Measurements from ENCODE around the gene SAMM50. TPM values are rescaled to one million over a fixed set of nuclear protein-coding genes. Genes with fewer than 3 reads are reported as not detected.
A peak's percentile ranks its signal among the peaks of the same experiment; 100 is the strongest.

SAMM50 gene
- total RNA-seq, 1 donor from 2014 or later: 45.5 TPM

DNA sequence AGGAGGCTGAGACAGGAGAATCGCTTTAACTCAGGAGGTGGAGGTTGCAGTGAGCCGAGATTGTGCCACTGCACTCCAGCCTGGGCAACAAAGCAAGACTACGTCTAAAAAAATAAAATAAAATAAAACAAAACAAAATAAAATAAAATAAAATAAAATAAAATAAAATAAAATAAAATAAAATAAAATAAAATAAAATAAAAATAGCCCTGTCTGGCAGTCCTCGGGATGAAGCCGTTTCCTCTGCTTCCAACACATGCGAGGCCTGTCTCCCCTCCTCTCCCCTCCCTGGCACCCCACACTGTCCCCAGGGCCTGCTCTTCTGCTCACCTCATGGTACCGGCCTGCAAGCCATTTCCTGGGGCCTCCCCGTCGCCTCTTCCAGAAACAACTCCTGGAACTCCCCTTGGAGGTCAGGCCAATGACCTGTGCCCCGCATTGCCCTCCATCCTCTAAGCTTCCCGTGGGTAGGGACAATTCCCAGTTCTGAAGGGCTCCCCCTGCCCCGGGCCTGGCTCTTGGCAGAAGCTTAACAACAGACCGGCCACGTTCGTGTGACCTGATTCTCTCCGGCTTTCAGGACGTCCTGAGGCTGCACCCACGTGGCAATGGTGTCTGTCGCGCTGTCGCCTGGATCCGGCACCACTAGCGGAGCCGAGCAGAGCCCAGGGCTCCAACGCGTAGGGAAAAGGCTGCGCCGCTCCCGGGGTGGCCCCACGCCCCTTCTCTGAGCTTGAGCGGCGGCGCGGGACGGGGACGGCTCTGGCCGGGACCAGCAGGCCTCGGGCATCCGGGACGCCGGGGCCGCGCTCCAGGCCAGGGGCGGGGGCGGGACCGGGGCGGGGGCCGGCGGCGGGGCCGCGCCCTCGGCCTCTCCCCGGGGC is 68.4 kb downstream of the SAMM50 start:
- Histone ChIP-seq H3K27me3 (peaks cover 30% of the 10 kb centered on the region), H4K20me1 (ENCODE audit: low read depth) (no peaks in the 10 kb centered on the region), H3K4me3 (peak overlapping the region; percentile 49), H3K4me2 (peak overlapping the region; percentile 83), H3K79me2 (ENCODE audit: low read depth) (no peaks in the 10 kb centered on the region), H3K27ac (no peak overlapping the region), H3K9me3 (ENCODE audit: low read depth) (no peaks in the 10 kb centered on the region), H3F3A (ENCODE audit: low read depth) (peaks cover 17% of the 10 kb centered on the region), H3K4me1 (peaks cover 5% of the 10 kb centered on the region), H3K36me3 (no peaks in the 10 kb centered on the region), H2AFZ (replicated peaks) (peak overlapping the region; percentile 100), H3K9ac (no peak overlapping the region)
- Mint-ChIP-seq H3K9me3 (peaks cover 2% of the 10 kb centered on the region), H3K27ac (no peak overlapping the region), H3K36me3 (no peaks in the 10 kb centered on the region), H3K4me1 (peaks cover 27% of the 10 kb centered on the region), H3K4me3 (peak overlapping the region; percentile 75), H3K27me3 (ENCODE audit: insufficient read depth, low read depth) (peaks cover 17% of the 10 kb centered on the region)
- peak; percentile 73 for DNase-seq (ENCODE audit: low spot score)
- no peak for TF ChIP-seq EZH2phosphoT487 (IDR thresholded peaks at IDR 0.05)
- TF ChIP-seq, protein P1, sequence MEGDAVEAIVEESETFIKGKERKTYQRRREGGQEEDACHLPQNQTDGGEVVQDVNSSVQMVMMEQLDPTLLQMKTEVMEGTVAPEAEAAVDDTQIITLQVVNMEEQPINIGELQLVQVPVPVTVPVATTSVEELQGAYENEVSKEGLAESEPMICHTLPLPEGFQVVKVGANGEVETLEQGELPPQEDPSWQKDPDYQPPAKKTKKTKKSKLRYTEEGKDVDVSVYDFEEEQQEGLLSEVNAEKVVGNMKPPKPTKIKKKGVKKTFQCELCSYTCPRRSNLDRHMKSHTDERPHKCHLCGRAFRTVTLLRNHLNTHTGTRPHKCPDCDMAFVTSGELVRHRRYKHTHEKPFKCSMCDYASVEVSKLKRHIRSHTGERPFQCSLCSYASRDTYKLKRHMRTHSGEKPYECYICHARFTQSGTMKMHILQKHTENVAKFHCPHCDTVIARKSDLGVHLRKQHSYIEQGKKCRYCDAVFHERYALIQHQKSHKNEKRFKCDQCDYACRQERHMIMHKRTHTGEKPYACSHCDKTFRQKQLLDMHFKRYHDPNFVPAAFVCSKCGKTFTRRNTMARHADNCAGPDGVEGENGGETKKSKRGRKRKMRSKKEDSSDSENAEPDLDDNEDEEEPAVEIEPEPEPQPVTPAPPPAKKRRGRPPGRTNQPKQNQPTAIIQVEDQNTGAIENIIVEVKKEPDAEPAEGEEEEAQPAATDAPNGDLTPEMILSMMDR (IDR thresholded peaks at IDR 0.05): no peak
- no peak for TF ChIP-seq EZH2 (IDR thresholded peaks at IDR 0.05)

- peaks cover 15% of the 10 kb centered on the region for H3K27me3 Mint-ChIP-seq (ENCODE audit: insufficient read depth, low read depth)
- Histone ChIP-seq H3K36me3 (no peaks in the 10 kb centered on the region), H3K4me1 (peaks cover 5% of the 10 kb centered on the region), H3K9me3 (ENCODE audit: low read depth) (no peaks in the 10 kb centered on the region), H3K79me2 (ENCODE audit: low read depth) (no peaks in the 10 kb centered on the region), H4K20me1 (ENCODE audit: low read depth) (no peaks in the 10 kb centered on the region), H3K4me2 (peak within 1 kb of the TSS; percentile 83), H3K27me3 (peaks cover 30% of the 10 kb centered on the region), H3K9ac (no peak within 1 kb of the TSS), H3K27ac (no peak within 1 kb of the TSS), H2AFZ (replicated peaks) (peak within 1 kb of the TSS; percentile 100), H3K4me3 (peak within 1 kb of the TSS; percentile 49), H3F3A (ENCODE audit: low read depth) (peaks cover 17% of the 10 kb centered on the region)
- peaks cover 27% of the 10 kb centered on the region for H3K4me1 Mint-ChIP-seq
- no peak within 1 kb of the TSS for H3K27ac Mint-ChIP-seq
- H3K36me3 Mint-ChIP-seq: no peaks in the 10 kb centered on the region
- H3K4me3 Mint-ChIP-seq: peak within 1 kb of the TSS; percentile 75
- peaks cover 2% of the 10 kb centered on the region for H3K9me3 Mint-ChIP-seq
- peak; percentile 45 for DNase-seq (ENCODE audit: low spot score)
- TF ChIP-seq EZH2 (IDR thresholded peaks at IDR 0.05) (no peak), EZH2phosphoT487 (IDR thresholded peaks at IDR 0.05) (no peak)
- TF ChIP-seq, protein P1 (IDR thresholded peaks at IDR 0.05): no peak
Observed at GRCh38 chr22:44024288-44024921, 69.2 kb downstream of the SAMM50 start, which contains the start of gene PARVB. TSS of gene PARVB (plus strand) at chr22:44024302. CDS start at chr22:44024340, 38 bp downstream.

DNA sequence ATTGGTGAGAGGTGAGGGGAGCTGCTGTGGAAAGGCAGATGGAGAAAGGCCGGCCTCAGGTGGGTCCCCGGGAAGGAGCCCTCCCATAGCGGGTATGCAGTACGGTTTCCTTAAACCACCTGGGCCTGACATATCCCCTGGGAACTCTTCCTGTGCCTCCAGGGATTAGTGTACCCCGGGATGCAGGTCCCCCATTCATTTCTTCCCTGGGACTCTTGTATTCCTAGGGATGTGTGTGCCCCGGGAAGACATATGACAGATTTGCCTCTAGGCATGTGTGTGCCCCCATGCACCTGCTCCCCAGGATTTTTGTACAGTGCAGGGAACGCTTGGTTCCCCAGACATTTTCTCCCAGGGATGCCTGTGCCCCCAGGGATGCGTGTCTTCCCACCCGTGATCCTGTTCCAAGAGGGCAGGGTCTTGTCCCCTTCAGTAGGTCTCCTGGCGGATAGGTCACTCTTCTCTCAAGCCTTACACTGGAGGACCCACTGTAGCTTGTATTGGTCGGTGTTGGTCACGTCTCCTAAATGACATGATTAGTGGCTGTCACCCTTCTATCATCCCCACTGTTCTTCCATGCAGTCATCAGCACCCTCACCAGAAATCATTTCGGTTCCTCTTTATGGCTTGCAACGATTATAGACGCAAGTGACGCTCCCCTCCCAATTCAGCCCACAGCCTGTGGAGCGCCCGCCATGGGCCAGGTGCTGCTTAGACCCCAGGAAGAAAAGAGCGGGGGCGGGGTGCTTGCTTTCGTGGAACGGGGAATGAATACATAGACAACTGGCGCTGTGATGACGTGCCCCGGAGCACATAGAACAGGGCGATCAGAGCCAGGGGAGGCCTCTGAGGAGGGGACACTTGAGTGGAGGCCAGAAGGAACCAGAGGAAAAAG is 70.2 kb downstream of the SAMM50 start:
- H3K9ac ChIP-seq: no peak overlapping the region
- no peak overlapping the region for H3K27ac ChIP-seq
- H3K27me3 ChIP-seq: peaks cover 30% of the 10 kb centered on the region
- H3K27me3 Mint-ChIP-seq (ENCODE audit: insufficient read depth, low read depth): peaks cover 14% of the 10 kb centered on the region
- TF ChIP-seq EZH2 (IDR thresholded peaks at IDR 0.05): no peak
- TF ChIP-seq, protein P1 (IDR thresholded peaks at IDR 0.05): no peak
- TF ChIP-seq EZH2phosphoT487 (IDR thresholded peaks at IDR 0.05): no peak
- no peak overlapping the region for H3K27ac Mint-ChIP-seq
- H3K9me3 ChIP-seq (ENCODE audit: low read depth): no peaks in the 10 kb centered on the region
- no peaks in the 10 kb centered on the region for H3K36me3 ChIP-seq
- peaks cover 2% of the 10 kb centered on the region for H3K9me3 Mint-ChIP-seq
- H2AFZ ChIP-seq (replicated peaks): no peak overlapping the region
- peaks cover 5% of the 10 kb centered on the region for H3K4me1 ChIP-seq
- H3K4me3 Mint-ChIP-seq: peak overlapping the region; percentile 74
- H3K4me3 ChIP-seq: no peak overlapping the region
- no peaks in the 10 kb centered on the region for H4K20me1 ChIP-seq (ENCODE audit: low read depth)
- no peaks in the 10 kb centered on the region for H3K79me2 ChIP-seq (ENCODE audit: low read depth)
- H3K4me1 Mint-ChIP-seq: peaks cover 27% of the 10 kb centered on the region
- no peaks in the 10 kb centered on the region for H3K36me3 Mint-ChIP-seq
- H3K4me2 ChIP-seq: peak overlapping the region; percentile 83
- DNase-seq (ENCODE audit: low spot score): no peak
- peaks cover 17% of the 10 kb centered on the region for H3F3A ChIP-seq (ENCODE audit: low read depth)
